ENCODE measurements around the gene CLDN3.

The CLDN3 gene

GRCh38 chr7:73786588-73786987 lies 16.5 kb upstream of the CLDN3 start:
- Histone ChIP-seq H3K9ac (ENCODE audit: insufficient read length, low read depth) (no peak overlapping the region), H3K36me3 (ENCODE audit: insufficient read depth, insufficient read length, low read length) (no peaks in the 10 kb centered on the region), H3K27me3 (ENCODE audit: insufficient read depth, insufficient read length) (no peaks in the 10 kb centered on the region), H3K4me3 (ENCODE audit: insufficient read length, low read depth) (no peak overlapping the region), H3K9me3 (ENCODE audit: insufficient read depth, low read length) (no peaks in the 10 kb centered on the region), H3K4me1 (ENCODE audit: insufficient read depth, insufficient read length) (no peaks in the 10 kb centered on the region)
- no peak for DNase-seq (ENCODE audit: low read depth, low spot score)
- no peak for TF ChIP-seq SUZ12 (IDR thresholded peaks at IDR 0.05; ENCODE audit: extremely low read depth, insufficient read depth, insufficient read length)
- TF ChIP-seq YY1 (IDR thresholded peaks at IDR 0.05; ENCODE audit: insufficient read depth, insufficient read length) = no peak
- no peak for TF ChIP-seq ZNF274 (IDR thresholded peaks at IDR 0.05; ENCODE audit: low read depth, low read length)

- Histone ChIP-seq H3K9me3 (ENCODE audit: insufficient read depth, low read length) (no peaks in the 10 kb centered on the region), H3K27me3 (ENCODE audit: insufficient read depth, insufficient read length) (no peaks in the 10 kb centered on the region), H3K4me3 (ENCODE audit: insufficient read length, low read depth) (no peak overlapping the region), H3K36me3 (ENCODE audit: insufficient read depth, insufficient read length, low read length) (no peaks in the 10 kb centered on the region), H3K4me1 (ENCODE audit: insufficient read depth, insufficient read length) (peaks cover 2% of the 10 kb centered on the region), H3K9ac (ENCODE audit: insufficient read length, low read depth) (no peak overlapping the region)
- no peak for DNase-seq (ENCODE audit: low read depth, low spot score)
- no peak for TF ChIP-seq SUZ12 (IDR thresholded peaks at IDR 0.05; ENCODE audit: extremely low read depth, insufficient read depth, insufficient read length)
- no peak for TF ChIP-seq ZNF274 (IDR thresholded peaks at IDR 0.05; ENCODE audit: low read depth, low read length)
- no peak for TF ChIP-seq YY1 (IDR thresholded peaks at IDR 0.05; ENCODE audit: insufficient read depth, insufficient read length)
Measured at GRCh38 chr7:73779517-73779916, 9.4 kb upstream of the CLDN3 start.

GRCh38 chr7:73778801-73779389 lies 8.8 kb upstream of the CLDN3 start:
- H3K9ac ChIP-seq (ENCODE audit: insufficient read length, low read depth) = no peak overlapping the region
- TF ChIP-seq ZNF274 (IDR thresholded peaks at IDR 0.05; ENCODE audit: low read depth, low read length) = no peak
- TF ChIP-seq SUZ12 (IDR thresholded peaks at IDR 0.05; ENCODE audit: extremely low read depth, insufficient read depth, insufficient read length) = no peak
- TF ChIP-seq YY1 (IDR thresholded peaks at IDR 0.05; ENCODE audit: insufficient read depth, insufficient read length) = no peak
- H3K4me1 ChIP-seq (ENCODE audit: insufficient read depth, insufficient read length) = peaks cover 2% of the 10 kb centered on the region

GRCh38 chr7:73774923-73775322 lies 4.9 kb upstream of the CLDN3 start:
- DNase-seq (ENCODE audit: low read depth, low spot score) = no peak

More at GRCh38 chr7:73778801-73779389, 8.8 kb upstream of the CLDN3 start:
- Histone ChIP-seq H3K4me3 (ENCODE audit: insufficient read length, low read depth) (no peak overlapping the region), H3K9me3 (ENCODE audit: insufficient read depth, low read length) (no peaks in the 10 kb centered on the region), H3K36me3 (ENCODE audit: insufficient read depth, insufficient read length, low read length) (no peaks in the 10 kb centered on the region), H3K27me3 (ENCODE audit: insufficient read depth, insufficient read length) (no peaks in the 10 kb centered on the region)
- no peak for DNase-seq (ENCODE audit: low read depth, low spot score)

GRCh38 chr7:73773700-73774517 lies 3.8 kb upstream of the CLDN3 start:
- peaks cover 26% of the 10 kb centered on the region for H3K27me3 ChIP-seq (ENCODE audit: insufficient read depth, insufficient read length)
- no peak overlapping the region for H3K9ac ChIP-seq (ENCODE audit: insufficient read length, low read depth)
- H3K9me3 ChIP-seq (ENCODE audit: insufficient read depth, low read length) = no peaks in the 10 kb centered on the region
- TF ChIP-seq YY1 (IDR thresholded peaks at IDR 0.05; ENCODE audit: insufficient read depth, insufficient read length) (no peak), ZNF274 (IDR thresholded peaks at IDR 0.05; ENCODE audit: low read depth, low read length) (no peak), SUZ12 (IDR thresholded peaks at IDR 0.05; ENCODE audit: extremely low read depth, insufficient read depth, insufficient read length) (no peak)
- DNase-seq (ENCODE audit: low read depth, low spot score) = no peak
- peaks cover 6% of the 10 kb centered on the region for H3K4me1 ChIP-seq (ENCODE audit: insufficient read depth, insufficient read length)
- no peaks in the 10 kb centered on the region for H3K36me3 ChIP-seq (ENCODE audit: insufficient read depth, insufficient read length, low read length)
- H3K4me3 ChIP-seq (ENCODE audit: insufficient read length, low read depth) = no peak overlapping the region

More at GRCh38 chr7:73774923-73775322, 4.9 kb upstream of the CLDN3 start:
- H3K9me3 ChIP-seq (ENCODE audit: insufficient read depth, low read length) = no peaks in the 10 kb centered on the region
- H3K4me3 ChIP-seq (ENCODE audit: insufficient read length, low read depth) = no peak overlapping the region
- H3K4me1 ChIP-seq (ENCODE audit: insufficient read depth, insufficient read length) = peaks cover 4% of the 10 kb centered on the region
- H3K36me3 ChIP-seq (ENCODE audit: insufficient read depth, insufficient read length, low read length) = no peaks in the 10 kb centered on the region
- H3K9ac ChIP-seq (ENCODE audit: insufficient read length, low read depth) = no peak overlapping the region
- no peak for TF ChIP-seq ZNF274 (IDR thresholded peaks at IDR 0.05; ENCODE audit: low read depth, low read length)
- peaks cover 16% of the 10 kb centered on the region for H3K27me3 ChIP-seq (ENCODE audit: insufficient read depth, insufficient read length)

- Histone ChIP-seq H3K9ac (ENCODE audit: insufficient read length, low read depth) (peak overlapping the region; percentile 67), H3K4me3 (ENCODE audit: insufficient read length, low read depth) (peak overlapping the region; percentile 49)
- DNase-seq (ENCODE audit: low read depth, low spot score) = peak; percentile 16
Measured at GRCh38 chr7:73770860-73771670, 995 bp upstream of the CLDN3 start.

More at GRCh38 chr7:73770860-73771670, 995 bp upstream of the CLDN3 start:
- H3K4me1 ChIP-seq (ENCODE audit: insufficient read depth, insufficient read length) = peaks cover 8% of the 10 kb centered on the region
- H3K9me3 ChIP-seq (ENCODE audit: insufficient read depth, low read length) = no peaks in the 10 kb centered on the region
- no peaks in the 10 kb centered on the region for H3K36me3 ChIP-seq (ENCODE audit: insufficient read depth, insufficient read length, low read length)
- TF ChIP-seq ZNF274 (IDR thresholded peaks at IDR 0.05; ENCODE audit: low read depth, low read length) (no peak), YY1 (IDR thresholded peaks at IDR 0.05; ENCODE audit: insufficient read depth, insufficient read length) (no peak), SUZ12 (IDR thresholded peaks at IDR 0.05; ENCODE audit: extremely low read depth, insufficient read depth, insufficient read length) (no peak)
- peaks cover 28% of the 10 kb centered on the region for H3K27me3 ChIP-seq (ENCODE audit: insufficient read depth, insufficient read length)
